GM12872 (cell line): ENCODE data around the gene OSBPL8.

Source experiments
- TF ChIP-seq, protein P1 (sequence below): IDR thresholded peaks from 3 replicates; pipeline ENCODE4 v1.5.1; 2011; ENCODE audit warnings: low read depth, mild to moderate bottlenecking, low read length, moderate library complexity; ENCODE audit not compliant: insufficient read depth

Gene OSBPL8

DNA sequence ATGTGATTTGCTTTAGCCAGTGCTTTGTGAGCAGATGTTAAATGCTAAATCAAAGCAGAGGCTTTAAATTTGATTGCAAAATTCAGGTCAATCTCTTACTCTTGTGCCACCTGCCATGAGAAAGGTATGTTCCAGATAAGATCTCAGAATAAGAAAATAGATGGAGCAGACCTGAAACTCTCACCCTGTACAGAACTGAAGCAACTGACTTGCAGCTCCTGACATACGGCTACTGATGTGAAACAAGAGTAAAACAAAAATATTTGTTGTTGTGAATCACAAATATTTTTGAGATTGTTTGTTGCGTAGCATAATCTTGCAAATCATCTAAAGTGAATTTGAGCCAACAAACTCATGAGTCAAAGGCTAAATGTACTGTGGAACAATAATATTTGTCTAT, 3.5 kb upstream of the OSBPL8 start:
- TF ChIP-seq, protein P1, sequence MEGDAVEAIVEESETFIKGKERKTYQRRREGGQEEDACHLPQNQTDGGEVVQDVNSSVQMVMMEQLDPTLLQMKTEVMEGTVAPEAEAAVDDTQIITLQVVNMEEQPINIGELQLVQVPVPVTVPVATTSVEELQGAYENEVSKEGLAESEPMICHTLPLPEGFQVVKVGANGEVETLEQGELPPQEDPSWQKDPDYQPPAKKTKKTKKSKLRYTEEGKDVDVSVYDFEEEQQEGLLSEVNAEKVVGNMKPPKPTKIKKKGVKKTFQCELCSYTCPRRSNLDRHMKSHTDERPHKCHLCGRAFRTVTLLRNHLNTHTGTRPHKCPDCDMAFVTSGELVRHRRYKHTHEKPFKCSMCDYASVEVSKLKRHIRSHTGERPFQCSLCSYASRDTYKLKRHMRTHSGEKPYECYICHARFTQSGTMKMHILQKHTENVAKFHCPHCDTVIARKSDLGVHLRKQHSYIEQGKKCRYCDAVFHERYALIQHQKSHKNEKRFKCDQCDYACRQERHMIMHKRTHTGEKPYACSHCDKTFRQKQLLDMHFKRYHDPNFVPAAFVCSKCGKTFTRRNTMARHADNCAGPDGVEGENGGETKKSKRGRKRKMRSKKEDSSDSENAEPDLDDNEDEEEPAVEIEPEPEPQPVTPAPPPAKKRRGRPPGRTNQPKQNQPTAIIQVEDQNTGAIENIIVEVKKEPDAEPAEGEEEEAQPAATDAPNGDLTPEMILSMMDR, result no peak

DNA sequence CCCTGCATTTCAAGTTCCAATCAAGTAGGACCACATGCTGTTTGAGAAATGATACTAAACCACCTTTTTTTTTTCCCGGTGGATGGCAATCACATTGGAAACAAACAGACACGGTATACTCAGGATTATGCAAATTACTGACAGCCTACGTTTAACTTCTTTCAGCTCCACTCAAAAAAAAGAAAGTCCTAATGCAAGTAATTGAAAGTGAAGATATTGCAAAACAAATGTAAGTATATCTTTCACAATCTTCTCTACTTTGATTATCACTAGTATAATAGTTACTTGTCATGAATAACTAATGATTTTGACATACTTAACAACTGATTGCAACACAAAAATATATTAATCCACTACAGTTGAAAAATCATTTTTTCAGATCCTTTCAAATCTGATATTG, 2.6 kb upstream of the OSBPL8 start:
- TF ChIP-seq, protein P1, result no peak

DNA sequence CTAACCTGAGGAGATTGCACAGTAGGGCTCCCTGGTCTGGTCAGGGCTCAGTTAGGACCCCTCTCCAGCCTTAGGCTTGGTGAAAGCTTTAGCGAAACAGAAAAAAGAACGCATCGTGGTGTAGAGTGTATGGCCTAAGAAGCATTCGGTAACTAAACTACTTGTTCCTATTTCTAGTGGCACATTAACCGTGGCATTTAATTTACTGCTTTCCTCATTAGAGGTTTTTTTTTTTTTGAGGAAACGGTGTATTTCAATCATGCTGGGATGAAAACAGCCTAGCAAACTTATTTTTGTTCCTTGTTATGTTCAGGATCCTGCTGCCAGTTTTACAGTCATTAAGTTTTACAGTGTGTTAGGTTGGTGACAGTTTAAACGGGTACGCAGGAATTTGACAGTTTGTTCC, 518 bp upstream of the OSBPL8 start:
- TF ChIP-seq, protein P1, result no peak

DNA sequence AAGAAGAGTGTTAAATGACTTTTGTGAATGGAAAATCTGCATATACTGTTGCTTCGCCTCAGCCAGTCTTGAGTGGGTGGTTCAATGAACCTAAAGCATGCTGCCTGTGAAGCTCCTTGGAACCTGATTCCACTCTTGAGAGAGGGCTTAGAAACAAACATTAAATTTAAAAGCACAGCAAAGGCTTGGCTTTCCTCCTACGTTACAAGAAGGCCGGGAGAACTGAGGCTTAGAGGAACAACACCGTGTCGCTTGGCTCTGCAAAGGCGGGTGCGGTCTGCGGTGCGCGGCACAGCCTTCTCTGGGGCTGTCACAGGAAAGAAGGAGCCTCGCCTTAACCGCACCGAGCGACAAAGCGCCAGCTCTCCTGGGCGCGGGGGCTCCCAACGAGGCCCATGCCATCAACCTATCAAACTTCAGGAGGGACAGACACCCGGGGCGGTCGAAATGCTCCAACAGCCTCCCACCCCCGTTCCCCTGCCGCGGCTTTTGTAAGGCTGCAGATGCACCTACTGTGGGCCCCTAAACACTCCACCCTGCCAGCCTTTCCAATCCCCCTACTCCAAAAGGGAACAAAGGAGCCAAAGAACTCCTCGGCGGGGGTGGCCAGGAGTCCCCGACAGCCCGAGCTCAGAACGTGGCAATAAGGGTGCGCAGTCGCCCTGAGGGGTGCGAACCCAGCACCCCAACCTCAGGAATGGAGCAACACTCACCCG, 729 bp downstream of the OSBPL8 start:
- TF ChIP-seq, protein P1, result no peak

DNA sequence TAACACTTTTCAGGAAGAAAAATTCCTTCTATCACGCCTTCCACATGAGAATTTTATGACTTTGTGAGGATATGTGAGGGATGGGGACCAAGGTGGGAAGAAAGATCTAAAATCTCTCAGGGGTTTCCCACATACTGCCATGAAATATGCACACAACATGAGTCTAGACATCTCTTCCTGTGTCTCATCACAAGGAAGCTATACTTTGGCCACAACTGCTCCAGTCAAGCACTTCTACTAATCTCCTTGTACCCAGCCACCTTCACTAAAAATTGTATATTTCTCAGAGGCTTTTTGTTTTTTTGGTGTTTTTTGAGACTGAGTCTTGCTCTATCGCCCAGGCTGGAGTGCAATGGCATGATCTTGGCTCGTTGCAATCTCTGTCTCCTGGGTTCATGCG, 3.2 kb downstream of the OSBPL8 start:
- TF ChIP-seq, protein P1, result no peak

DNA sequence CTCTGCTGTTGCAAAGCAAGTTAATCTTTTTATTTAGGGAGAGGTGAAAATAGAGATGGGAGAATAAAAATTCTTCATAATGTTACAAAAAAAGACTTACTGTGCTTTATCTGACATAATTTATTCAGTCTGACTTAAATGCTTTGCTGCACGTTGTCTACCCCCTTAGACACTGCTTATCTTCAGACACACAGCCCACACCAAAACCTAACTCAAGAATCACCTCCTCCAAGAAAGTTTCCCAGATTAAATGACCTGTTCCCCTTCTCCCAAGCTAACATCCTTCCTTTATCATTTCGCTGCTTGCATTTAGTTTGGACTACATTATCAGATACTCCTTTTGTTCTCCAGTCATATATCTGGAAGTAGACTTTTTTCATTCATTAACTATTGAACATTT, 3.8 kb downstream of the OSBPL8 start:
- TF ChIP-seq, protein P1, result no peak

DNA sequence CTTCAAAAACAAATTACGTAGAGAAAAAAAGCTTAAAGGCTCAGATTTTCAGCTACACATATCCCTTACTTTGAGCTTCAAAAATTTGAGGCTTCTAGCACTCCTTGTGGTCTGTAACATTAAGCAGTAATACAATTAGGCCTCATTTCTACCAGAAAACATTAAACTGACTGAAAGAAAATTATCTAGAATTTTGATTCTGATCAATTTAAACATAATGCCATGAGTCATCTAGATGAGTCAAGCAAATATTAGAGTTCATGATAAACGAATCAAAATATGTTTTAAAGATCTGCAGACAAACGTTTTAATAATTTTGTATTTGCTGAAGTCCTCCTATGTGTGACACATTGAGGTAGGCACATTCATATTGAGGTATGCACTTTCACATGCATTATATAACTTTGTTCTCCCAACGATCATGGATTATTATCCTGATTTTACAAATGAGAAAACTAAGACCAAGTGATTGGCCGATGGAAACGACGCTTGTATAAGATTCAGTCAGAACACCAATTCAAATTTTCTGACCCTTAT, 4.3 kb downstream of the OSBPL8 start:
- TF ChIP-seq, protein P1, result no peak
